ENCODE measurements around the gene CDHR5. TPM values are rescaled to one million over a fixed set of nuclear protein-coding genes. Genes with fewer than 3 reads are reported as not detected.

CDHR5 gene
- total RNA-seq, 1 experiment from 2014 or later, result not detected

- DNase-seq (ENCODE audit: low read depth in 1 of 2, low spot score in 2 of 2), result no peak
- no peaks in the 10 kb centered on the region for H3K4me1 ChIP-seq (replicated peaks)
- H3K27me3 ChIP-seq (replicated peaks), result no peaks in the 10 kb centered on the region
- no peaks in the 10 kb centered on the region for H3K9me3 ChIP-seq (replicated peaks)
- no peak overlapping the region for H3K27ac ChIP-seq
- H3K36me3 ChIP-seq, result peaks cover 69% of the 10 kb centered on the region
- no peak overlapping the region for H3K4me3 ChIP-seq
Observed at GRCh38 chr11:606245-606644, 18.5 kb downstream of the CDHR5 start.

DNA sequence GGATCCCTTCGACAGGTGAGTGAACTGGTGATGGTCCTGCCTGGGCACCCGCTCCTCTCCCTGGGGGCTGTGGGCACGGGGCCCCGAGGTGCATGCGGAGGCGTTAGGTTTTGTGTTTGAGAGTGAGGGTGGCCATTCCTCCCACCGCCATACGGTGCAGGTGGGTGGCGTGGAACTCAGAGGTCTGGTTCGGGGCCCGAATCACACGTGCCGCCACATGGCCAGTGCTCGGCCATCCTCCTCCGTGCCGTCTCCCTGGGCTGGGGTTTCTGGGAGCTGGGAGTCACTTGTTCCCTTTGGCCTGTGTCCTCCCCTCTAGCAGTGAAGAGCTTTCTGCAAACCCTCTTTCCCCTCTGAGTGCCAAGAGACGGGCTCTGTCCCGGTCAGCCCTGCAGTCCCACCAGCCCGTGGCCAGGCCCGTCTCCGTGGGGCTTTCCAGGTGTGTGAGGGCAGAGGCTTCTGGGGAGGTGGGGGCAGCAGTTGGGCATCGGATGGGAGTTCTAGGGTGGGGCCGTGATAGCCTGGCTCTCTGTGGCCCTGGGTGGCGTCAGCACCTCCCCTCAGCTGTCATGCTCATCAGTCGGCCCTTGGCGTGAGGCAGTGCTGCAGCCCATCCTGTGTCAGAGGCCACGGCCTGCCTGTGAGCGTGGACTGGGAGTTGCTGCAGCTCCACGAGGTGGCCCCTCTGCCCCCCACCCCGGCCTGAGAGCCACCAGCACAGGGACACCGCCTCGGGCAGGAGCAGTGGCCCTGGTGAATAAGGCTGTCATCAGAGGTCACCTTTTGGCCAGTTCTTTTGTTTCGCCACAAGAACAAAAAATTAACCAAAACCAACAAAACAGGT, 19.2 kb downstream of the CDHR5 start:
- H3K9me3 ChIP-seq (replicated peaks), result no peaks in the 10 kb centered on the region
- no peak for DNase-seq (ENCODE audit: low read depth in 1 of 2, low spot score in 2 of 2)
- H3K4me3 ChIP-seq, result no peak overlapping the region
- no peak overlapping the region for H3K27ac ChIP-seq
- H3K4me1 ChIP-seq (replicated peaks), result no peaks in the 10 kb centered on the region
- H3K36me3 ChIP-seq, result peaks cover 62% of the 10 kb centered on the region
- no peaks in the 10 kb centered on the region for H3K27me3 ChIP-seq (replicated peaks)

GRCh38 chr11:603154-603553, 21.6 kb downstream of the CDHR5 start:
- Histone ChIP-seq H3K27ac (no peak overlapping the region), H3K4me1 (replicated peaks) (no peaks in the 10 kb centered on the region), H3K4me3 (no peak overlapping the region), H3K27me3 (replicated peaks) (no peaks in the 10 kb centered on the region), H3K9me3 (replicated peaks) (no peaks in the 10 kb centered on the region), H3K36me3 (peaks cover 49% of the 10 kb centered on the region)
- DNase-seq (ENCODE audit: low read depth in 1 of 2, low spot score in 2 of 2), result no peak

- Histone ChIP-seq H3K36me3 (peaks cover 41% of the 10 kb centered on the region), H3K9me3 (replicated peaks) (no peaks in the 10 kb centered on the region), H3K4me3 (no peak overlapping the region), H3K4me1 (replicated peaks) (no peaks in the 10 kb centered on the region), H3K27ac (no peak overlapping the region), H3K27me3 (replicated peaks) (no peaks in the 10 kb centered on the region)
- no peak for DNase-seq (ENCODE audit: low read depth in 1 of 2, low spot score in 2 of 2)
Observed at GRCh38 chr11:601573-602245, 23.0 kb downstream of the CDHR5 start.

DNA sequence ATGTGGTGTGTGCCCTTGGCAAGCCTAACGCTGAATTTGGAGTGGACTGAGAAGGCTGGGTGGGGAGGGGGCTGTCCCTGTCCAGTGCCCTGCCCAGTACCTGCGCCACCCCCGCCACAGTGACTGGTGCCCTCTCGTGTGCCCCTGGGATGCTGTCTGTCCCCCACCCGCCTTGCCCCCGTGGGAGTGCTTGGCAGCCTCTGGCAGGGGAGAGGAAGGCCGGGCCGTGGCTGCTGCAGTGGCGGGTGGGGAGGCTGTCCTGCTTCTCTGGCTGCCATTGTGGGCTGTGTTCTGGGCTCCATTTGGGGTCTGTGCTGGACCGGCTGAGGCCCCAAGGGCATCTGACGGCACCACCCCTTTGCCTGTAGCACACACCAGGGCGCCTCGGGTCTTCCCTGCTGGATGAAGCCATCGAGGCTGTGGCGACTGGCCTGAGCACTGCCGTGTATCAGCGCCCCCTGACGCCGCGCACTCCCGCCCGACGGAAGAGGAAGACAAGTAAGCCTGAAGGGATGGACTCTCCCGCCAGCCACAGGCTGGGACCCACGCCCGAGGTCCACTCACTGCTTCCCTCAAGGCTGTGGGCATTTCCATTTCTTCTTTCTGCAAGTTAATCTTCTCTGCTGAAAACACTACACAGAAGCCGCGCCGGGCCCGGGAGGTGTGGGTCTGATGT, 26.6 kb downstream of the CDHR5 start:
- Histone ChIP-seq H3K36me3 (peaks cover 31% of the 10 kb centered on the region), H3K4me3 (no peak overlapping the region), H3K9me3 (replicated peaks) (no peaks in the 10 kb centered on the region), H3K27me3 (replicated peaks) (no peaks in the 10 kb centered on the region), H3K27ac (no peak overlapping the region), H3K4me1 (replicated peaks) (no peaks in the 10 kb centered on the region)
- no peak for DNase-seq (ENCODE audit: low read depth in 1 of 2, low spot score in 2 of 2)

- no peak for DNase-seq (ENCODE audit: low read depth in 1 of 2, low spot score in 2 of 2)
- H3K9me3 ChIP-seq (replicated peaks), result no peaks in the 10 kb centered on the region
- H3K36me3 ChIP-seq, result peaks cover 36% of the 10 kb centered on the region
Observed at GRCh38 chr11:597166-597725, 27.5 kb downstream of the CDHR5 start.

DNA sequence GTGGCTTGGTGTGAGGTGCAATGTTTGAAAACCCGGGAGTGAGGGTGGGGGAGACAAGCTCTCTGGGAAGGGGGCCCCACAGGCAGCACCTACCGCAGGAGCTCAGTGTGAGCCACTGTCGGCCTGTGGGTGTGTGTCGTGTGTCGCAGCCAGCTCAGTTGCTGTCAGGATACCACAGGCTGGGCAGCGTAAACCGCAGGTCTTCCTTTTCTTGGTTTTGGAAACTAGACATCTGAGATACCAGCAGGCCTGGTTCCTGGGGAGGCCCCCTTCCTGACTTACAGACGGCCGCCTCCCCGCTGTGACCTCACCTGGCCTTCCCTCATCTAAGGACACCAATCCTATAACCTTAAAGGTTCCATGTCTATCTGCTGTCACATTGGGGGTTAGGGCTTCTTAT, 28.4 kb downstream of the CDHR5 start:
- no peak for DNase-seq (ENCODE audit: low read depth in 1 of 2, low spot score in 2 of 2)
- H3K36me3 ChIP-seq, result peaks cover 28% of the 10 kb centered on the region
- H3K9me3 ChIP-seq (replicated peaks), result no peaks in the 10 kb centered on the region
- no peak overlapping the region for H3K27ac ChIP-seq
- no peak overlapping the region for H3K4me3 ChIP-seq
- H3K4me1 ChIP-seq (replicated peaks), result no peaks in the 10 kb centered on the region
- no peaks in the 10 kb centered on the region for H3K27me3 ChIP-seq (replicated peaks)

More at GRCh38 chr11:597166-597725, 27.5 kb downstream of the CDHR5 start:
- H3K27me3 ChIP-seq (replicated peaks), result no peaks in the 10 kb centered on the region
- no peak overlapping the region for H3K27ac ChIP-seq
- H3K4me1 ChIP-seq (replicated peaks), result no peaks in the 10 kb centered on the region
- H3K4me3 ChIP-seq, result no peak overlapping the region

DNA sequence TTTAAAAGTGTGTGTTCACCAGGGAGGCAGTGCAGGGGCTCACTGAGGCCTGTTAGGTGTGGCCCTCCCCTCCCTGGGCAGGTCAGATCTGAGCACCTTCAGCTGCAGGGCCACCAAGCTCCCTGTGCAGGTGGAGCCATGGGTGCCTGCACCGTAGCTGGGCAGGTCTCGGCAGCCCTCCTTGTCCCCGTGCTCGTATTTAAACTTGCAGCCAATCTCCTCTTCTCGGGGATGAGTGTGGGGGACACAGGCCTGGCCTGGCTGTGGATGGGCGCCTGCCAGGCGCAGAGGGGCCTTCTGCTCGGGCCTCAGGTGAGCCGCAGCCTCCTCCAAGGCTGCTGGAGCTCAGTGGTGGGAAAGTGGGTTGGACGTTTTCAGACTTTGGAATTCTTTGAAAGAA, 29.4 kb downstream of the CDHR5 start:
- Histone ChIP-seq H3K27ac (no peak overlapping the region), H3K4me3 (no peak overlapping the region), H3K36me3 (peaks cover 28% of the 10 kb centered on the region), H3K4me1 (replicated peaks) (no peaks in the 10 kb centered on the region), H3K9me3 (replicated peaks) (no peaks in the 10 kb centered on the region), H3K27me3 (replicated peaks) (no peaks in the 10 kb centered on the region)
- DNase-seq (ENCODE audit: low read depth in 1 of 2, low spot score in 2 of 2), result no peak

DNA sequence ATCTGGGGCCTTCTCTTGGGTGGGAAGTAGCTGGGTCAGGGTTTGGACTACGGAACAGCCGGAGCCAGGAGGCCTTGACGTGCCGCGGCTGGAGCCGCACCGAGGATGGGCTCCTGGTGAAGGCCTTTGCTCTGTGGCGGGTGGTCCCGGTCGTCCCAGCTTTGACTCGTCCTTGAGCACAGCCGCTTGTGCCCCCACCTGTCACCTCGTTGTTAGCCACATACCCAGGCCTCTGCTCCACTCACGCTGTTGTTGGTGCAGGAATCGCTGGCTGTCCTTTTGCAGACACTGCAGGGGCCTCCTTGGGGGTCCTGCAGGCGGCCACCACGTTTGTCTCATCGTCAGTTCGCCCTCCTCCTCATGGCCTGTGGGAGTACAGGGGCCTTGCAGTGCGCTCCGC, 31.4 kb downstream of the CDHR5 start:
- no peak overlapping the region for H3K27ac ChIP-seq
- H3K9me3 ChIP-seq (replicated peaks), result no peaks in the 10 kb centered on the region
- no peak overlapping the region for H3K4me3 ChIP-seq
- no peak for DNase-seq (ENCODE audit: low read depth in 1 of 2, low spot score in 2 of 2)
- no peaks in the 10 kb centered on the region for H3K4me1 ChIP-seq (replicated peaks)
- H3K36me3 ChIP-seq, result peaks cover 26% of the 10 kb centered on the region
- H3K27me3 ChIP-seq (replicated peaks), result no peaks in the 10 kb centered on the region

GRCh38 chr11:592918-593317, 31.8 kb downstream of the CDHR5 start:
- Histone ChIP-seq H3K4me1 (replicated peaks) (no peaks in the 10 kb centered on the region), H3K9me3 (replicated peaks) (no peaks in the 10 kb centered on the region), H3K36me3 (peaks cover 30% of the 10 kb centered on the region), H3K27ac (no peak overlapping the region), H3K4me3 (no peak overlapping the region), H3K27me3 (replicated peaks) (no peaks in the 10 kb centered on the region)
- no peak for DNase-seq (ENCODE audit: low read depth in 1 of 2, low spot score in 2 of 2)

- Histone ChIP-seq H3K9me3 (replicated peaks) (no peaks in the 10 kb centered on the region), H3K36me3 (peaks cover 35% of the 10 kb centered on the region), H3K4me1 (replicated peaks) (no peaks in the 10 kb centered on the region), H3K27ac (no peak overlapping the region), H3K4me3 (no peak overlapping the region), H3K27me3 (replicated peaks) (no peaks in the 10 kb centered on the region)
- DNase-seq (ENCODE audit: low read depth in 1 of 2, low spot score in 2 of 2), result no peak
Observed at GRCh38 chr11:592501-592900, 32.3 kb downstream of the CDHR5 start.

DNA sequence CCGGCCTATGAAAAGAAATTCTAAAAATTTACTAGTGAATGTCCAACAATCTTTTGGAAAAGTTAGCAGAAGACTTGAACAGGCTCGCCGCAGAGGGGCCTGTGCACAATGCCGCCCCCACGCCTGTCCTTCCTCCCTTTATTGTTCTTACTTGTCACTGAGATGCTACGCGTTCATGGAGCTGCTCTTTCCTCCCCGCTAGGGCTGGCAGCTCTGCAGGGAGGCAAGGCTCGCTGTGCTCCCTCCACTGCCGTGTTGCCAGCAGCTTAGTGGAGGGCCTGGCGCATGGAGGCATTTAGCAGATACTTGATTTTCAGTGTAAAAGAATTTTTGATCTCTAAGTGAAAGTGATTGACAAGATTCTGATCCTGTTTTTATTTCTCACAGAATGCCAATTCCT, 33.8 kb downstream of the CDHR5 start:
- H3K4me1 ChIP-seq (replicated peaks), result no peaks in the 10 kb centered on the region
- no peak overlapping the region for H3K4me3 ChIP-seq
- H3K27me3 ChIP-seq (replicated peaks), result no peaks in the 10 kb centered on the region
- DNase-seq (ENCODE audit: low read depth in 1 of 2, low spot score in 2 of 2), result no peak
- H3K36me3 ChIP-seq, result peaks cover 31% of the 10 kb centered on the region
- H3K9me3 ChIP-seq (replicated peaks), result no peaks in the 10 kb centered on the region
- no peak overlapping the region for H3K27ac ChIP-seq

DNA sequence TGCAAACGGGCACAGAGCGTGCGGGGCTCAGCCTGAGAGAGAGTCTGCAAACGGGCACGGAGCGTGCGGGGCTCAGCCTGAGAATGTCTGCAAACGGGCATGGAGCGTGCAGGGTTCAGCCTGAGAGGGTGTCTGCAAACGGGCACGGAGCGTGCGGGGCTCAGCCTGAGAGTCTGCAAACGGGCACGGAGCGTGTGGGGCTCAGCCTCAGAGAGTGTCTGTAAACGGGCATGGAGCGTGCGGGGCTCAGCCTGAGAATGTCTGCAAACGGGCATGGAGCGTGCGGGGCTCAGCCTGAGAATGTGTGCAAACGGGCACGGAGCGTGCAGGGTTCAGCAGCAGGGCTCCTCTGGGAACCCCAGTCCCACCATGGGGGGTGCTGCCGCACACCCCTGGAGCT, 35.0 kb downstream of the CDHR5 start:
- H3K4me1 ChIP-seq (replicated peaks), result no peaks in the 10 kb centered on the region
- DNase-seq (ENCODE audit: low read depth in 1 of 2, low spot score in 2 of 2), result no peak
- no peaks in the 10 kb centered on the region for H3K27me3 ChIP-seq (replicated peaks)
- H3K9me3 ChIP-seq (replicated peaks), result no peaks in the 10 kb centered on the region
- no peak overlapping the region for H3K27ac ChIP-seq
- H3K4me3 ChIP-seq, result no peak overlapping the region
- peaks cover 31% of the 10 kb centered on the region for H3K36me3 ChIP-seq

DNA sequence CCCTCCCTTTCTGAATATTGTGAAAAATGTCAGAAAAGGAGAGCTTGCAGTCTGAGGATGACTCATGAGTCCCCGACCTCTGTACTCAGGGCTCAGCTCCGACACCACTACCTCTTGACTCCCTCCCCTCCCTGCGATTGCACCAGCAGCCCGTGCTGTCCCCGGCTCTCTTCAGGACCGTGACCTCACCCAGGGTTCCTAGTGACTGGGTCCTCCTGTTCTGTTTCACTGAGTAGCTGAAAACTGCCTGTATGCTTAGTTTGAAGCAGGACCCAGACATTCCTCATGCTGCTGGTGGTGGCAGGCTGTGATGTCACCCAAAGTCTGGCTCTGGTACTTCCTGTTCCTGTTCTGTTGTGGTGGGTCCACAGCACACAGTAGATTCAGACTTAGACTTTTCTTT, 36.8 kb downstream of the CDHR5 start:
- no peaks in the 10 kb centered on the region for H3K4me1 ChIP-seq (replicated peaks)
- no peak for DNase-seq (ENCODE audit: low read depth in 1 of 2, low spot score in 2 of 2)
- H3K4me3 ChIP-seq, result no peak overlapping the region
- peaks cover 29% of the 10 kb centered on the region for H3K36me3 ChIP-seq
- H3K27me3 ChIP-seq (replicated peaks), result no peaks in the 10 kb centered on the region
- no peak overlapping the region for H3K27ac ChIP-seq
- no peaks in the 10 kb centered on the region for H3K9me3 ChIP-seq (replicated peaks)

Measured in SJSA1 (cell line).